Mesendoderm (in vitro differentiated cells): Measurements from ENCODE around the gene NXPH4.

Experiments used
- DNase-seq: peaks from one replicate; pipeline ENCODE4 v3.0.0; 2013
- H2AK5ac ChIP-seq: 2 replicates; pipeline ENCODE4 v1.6.1; 2013; ENCODE audit warnings: low read length, inconsistent platforms
- H2BK120ac ChIP-seq: 2 replicates; pipeline ENCODE4 v1.6.1; 2013; ENCODE audit warnings: low read depth, mild to moderate bottlenecking, low read length, moderate library complexity, mixed read lengths
- H2BK15ac ChIP-seq: replicated peaks from 2 replicates; pipeline ENCODE4 v1.6.1; 2013; ENCODE audit warnings: low read depth, mild to moderate bottlenecking, moderate library complexity
- H2BK5ac ChIP-seq: 2 replicates; pipeline ENCODE4 v1.6.1; 2013; ENCODE audit warnings: low read length, inconsistent platforms
- H3K18ac ChIP-seq: 2 replicates; pipeline ENCODE4 v1.6.1; 2013; ENCODE audit warnings: mild to moderate bottlenecking, low read length, mixed read lengths
- H3K23ac ChIP-seq: one replicate; pipeline ENCODE4 v1.6.1; 2013; ENCODE audit warnings: low read length
- H3K27ac ChIP-seq: 2 replicates; pipeline ENCODE4 v1.5.1; 2013; ENCODE audit warnings: low read depth, mild to moderate bottlenecking, inconsistent platforms, low read length, moderate library complexity
- H3K27me3 ChIP-seq: 2 replicates; pipeline ENCODE4 v1.6.1; 2013; ENCODE audit warnings: low read length, control low read depth, mild to moderate bottlenecking, inconsistent platforms; ENCODE audit not compliant: insufficient read depth, poor library complexity
- H3K36me3 ChIP-seq: 2 replicates; pipeline ENCODE4 v1.6.1; 2013; ENCODE audit warnings: low read length, inconsistent platforms; ENCODE audit not compliant: control insufficient read depth, insufficient read depth
- H3K4ac ChIP-seq: one replicate; pipeline ENCODE4 v1.6.1; 2013; ENCODE audit warnings: low read depth, mild to moderate bottlenecking, low read length, moderate library complexity
- H3K4me1 ChIP-seq: 2 replicates; pipeline ENCODE4 v1.6.1; 2013; ENCODE audit warnings: low read depth, low read length, inconsistent platforms; ENCODE audit not compliant: control insufficient read depth
- H3K4me2 ChIP-seq: 2 replicates; pipeline ENCODE4 v1.6.1; 2013; ENCODE audit warnings: low read length
- H3K4me3 ChIP-seq: 2 replicates; pipeline ENCODE4 v1.5.1; 2013; ENCODE audit warnings: mild to moderate bottlenecking, low read length
- H3K56ac ChIP-seq: one replicate; pipeline ENCODE4 v1.6.1; 2013; ENCODE audit warnings: low read length
- H3K79me1 ChIP-seq: 2 replicates; pipeline ENCODE4 v1.6.1; 2013; ENCODE audit warnings: low read length, inconsistent platforms
- H3K79me2 ChIP-seq: 2 replicates; pipeline ENCODE4 v1.6.1; 2013; ENCODE audit warnings: mild to moderate bottlenecking, low read length; ENCODE audit not compliant: control insufficient read depth, insufficient read depth
- H3K9ac ChIP-seq: 2 replicates; pipeline ENCODE4 v1.6.1; 2013; ENCODE audit warnings: low read length, inconsistent platforms
- H4K5ac ChIP-seq: one replicate; pipeline ENCODE4 v1.6.1; 2013; ENCODE audit warnings: low read length
- H4K8ac ChIP-seq: one replicate; pipeline ENCODE4 v1.6.1; 2013; ENCODE audit warnings: low read depth, mild to moderate bottlenecking, control low read depth, low read length, moderate library complexity
- WGBS: extraction: QIAGEN DNeasy Blood & Tissue Kit; methylation state at CpG from one replicate; pipeline ENCODE4 v1.1.7; 2013; ENCODE audit warnings: low lambda C conversion rate, missing lambda C conversion rate; ENCODE audit not compliant: insufficient coverage; ENCODE audit errors: extremely low coverage; 5-methylcytosine and 5-hydroxymethylcytosine counted together

NXPH4 gene

GRCh38 chr12:57201219-57201618, 15.4 kb upstream of the NXPH4 start:
- Histone ChIP-seq H3K4ac (no peak overlapping the region), H2AK5ac (no peak overlapping the region), H3K79me2 (no peaks in the 10 kb centered on the region), H4K5ac (no peak overlapping the region), H3K9ac (no peak overlapping the region), H3K56ac (no peak overlapping the region), H2BK120ac (no peak overlapping the region), H3K36me3 (peaks cover 23% of the 10 kb centered on the region), H2BK5ac (no peak overlapping the region), H4K8ac (no peak overlapping the region), H3K27me3 (no peaks in the 10 kb centered on the region), H3K23ac (no peak overlapping the region), H3K4me3 (no peak overlapping the region), H3K4me1 (no peaks in the 10 kb centered on the region), H2BK15ac (no peak overlapping the region), H3K79me1 (no peaks in the 10 kb centered on the region), H3K27ac (no peak overlapping the region), H3K18ac (no peak overlapping the region), H3K4me2 (no peak overlapping the region)
- no CpG with 5 or more reads among the region's 8 CpGs for WGBS
- no peak for DNase-seq

DNA sequence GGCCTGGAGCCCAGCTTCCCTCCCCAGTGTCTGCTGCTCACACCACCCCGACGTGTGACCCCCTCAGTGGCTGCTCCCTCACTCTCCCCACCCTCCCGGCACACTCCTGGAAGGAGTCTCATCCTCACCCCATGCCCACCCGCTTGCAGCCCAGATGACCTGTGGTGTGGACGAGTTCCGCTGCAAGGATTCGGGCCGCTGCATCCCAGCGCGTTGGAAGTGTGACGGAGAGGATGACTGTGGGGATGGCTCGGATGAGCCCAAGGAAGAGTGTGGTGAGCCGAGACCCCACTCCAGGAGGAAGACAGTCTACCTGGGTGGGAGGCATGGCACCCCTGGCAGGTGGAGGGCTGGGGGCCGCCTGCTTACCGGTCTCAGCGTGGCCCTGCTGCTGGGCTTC, 15.0 kb upstream of the NXPH4 start:
- no peak for DNase-seq
- Histone ChIP-seq H3K79me2 (no peaks in the 10 kb centered on the region), H3K18ac (no peak overlapping the region), H3K23ac (no peak overlapping the region), H3K4ac (no peak overlapping the region), H3K36me3 (peaks cover 22% of the 10 kb centered on the region), H3K4me1 (no peaks in the 10 kb centered on the region), H3K27me3 (no peaks in the 10 kb centered on the region), H3K79me1 (no peaks in the 10 kb centered on the region), H2BK5ac (no peak overlapping the region), H2AK5ac (no peak overlapping the region), H2BK15ac (no peak overlapping the region), H3K27ac (no peak overlapping the region), H4K5ac (no peak overlapping the region), H3K4me3 (no peak overlapping the region), H2BK120ac (no peak overlapping the region), H3K4me2 (no peak overlapping the region), H3K9ac (no peak overlapping the region), H4K8ac (no peak overlapping the region), H3K56ac (no peak overlapping the region)
- WGBS: no CpG with 5 or more reads among the region's 16 CpGs

GRCh38 chr12:57202321-57202720, 14.3 kb upstream of the NXPH4 start:
- Histone ChIP-seq H3K4me1 (no peaks in the 10 kb centered on the region), H3K23ac (no peak overlapping the region), H3K36me3 (peaks cover 20% of the 10 kb centered on the region), H3K27me3 (no peaks in the 10 kb centered on the region), H4K8ac (no peak overlapping the region), H2BK15ac (no peak overlapping the region), H3K27ac (no peak overlapping the region), H3K18ac (no peak overlapping the region), H2BK120ac (no peak overlapping the region), H3K79me1 (no peaks in the 10 kb centered on the region), H3K56ac (no peak overlapping the region), H4K5ac (no peak overlapping the region), H2BK5ac (no peak overlapping the region), H3K4ac (no peak overlapping the region), H3K9ac (no peak overlapping the region), H3K4me2 (no peak overlapping the region), H3K79me2 (no peaks in the 10 kb centered on the region), H3K4me3 (no peak overlapping the region), H2AK5ac (no peak overlapping the region)
- no CpG with 5 or more reads among the region's 19 CpGs for WGBS
- DNase-seq: no peak

DNA sequence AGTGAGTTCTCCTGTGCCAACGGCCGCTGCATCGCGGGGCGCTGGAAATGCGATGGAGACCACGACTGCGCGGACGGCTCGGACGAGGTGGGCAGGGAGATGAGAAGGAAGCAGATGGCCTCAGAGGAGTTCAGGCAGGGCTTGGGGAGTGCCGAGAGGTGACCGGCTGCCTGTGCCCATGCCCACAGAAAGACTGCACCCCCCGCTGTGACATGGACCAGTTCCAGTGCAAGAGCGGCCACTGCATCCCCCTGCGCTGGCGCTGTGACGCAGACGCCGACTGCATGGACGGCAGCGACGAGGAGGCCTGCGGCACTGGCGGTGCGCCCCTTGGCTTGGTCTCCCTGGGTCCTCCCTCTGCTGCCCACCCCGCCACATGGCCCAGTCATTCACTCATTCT, 13.4 kb upstream of the NXPH4 start:
- Histone ChIP-seq H2BK120ac (no peak overlapping the region), H3K27ac (no peak overlapping the region), H3K56ac (no peak overlapping the region), H3K23ac (no peak overlapping the region), H3K79me2 (no peaks in the 10 kb centered on the region), H2AK5ac (no peak overlapping the region), H3K18ac (no peak overlapping the region), H4K5ac (no peak overlapping the region), H3K27me3 (no peaks in the 10 kb centered on the region), H3K4me2 (no peak overlapping the region), H3K4ac (no peak overlapping the region), H4K8ac (no peak overlapping the region), H3K79me1 (no peaks in the 10 kb centered on the region), H2BK5ac (no peak overlapping the region), H3K4me3 (no peak overlapping the region), H2BK15ac (no peak overlapping the region), H3K4me1 (no peaks in the 10 kb centered on the region), H3K9ac (no peak overlapping the region), H3K36me3 (peaks cover 12% of the 10 kb centered on the region)
- no peak for DNase-seq
- WGBS: no CpG with 5 or more reads among the region's 28 CpGs

DNA sequence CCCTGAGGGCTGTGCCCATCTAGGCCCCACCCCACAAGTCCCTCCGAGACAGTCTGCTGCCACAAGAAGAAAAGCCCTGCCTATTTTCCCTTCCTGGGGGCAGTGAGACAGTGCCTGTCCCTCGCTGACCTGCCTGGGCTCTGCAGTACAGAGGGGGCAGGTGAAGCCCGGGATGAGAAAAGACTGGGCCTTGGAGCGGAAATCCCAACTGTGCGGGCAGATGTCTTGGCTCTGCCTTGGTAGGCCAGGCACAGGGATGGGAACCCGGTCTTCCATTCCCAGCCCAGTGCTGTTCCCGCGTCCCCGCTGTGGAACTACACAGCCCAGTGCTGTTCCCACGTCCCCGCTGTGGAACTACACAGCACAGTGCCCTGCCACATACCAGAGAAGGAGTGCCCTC, 12.8 kb upstream of the NXPH4 start:
- H3K27me3 ChIP-seq: no peaks in the 10 kb centered on the region
- no peak overlapping the region for H3K9ac ChIP-seq
- no peaks in the 10 kb centered on the region for H3K4me1 ChIP-seq
- no peak overlapping the region for H3K18ac ChIP-seq
- no peaks in the 10 kb centered on the region for H3K79me1 ChIP-seq
- H4K5ac ChIP-seq: no peak overlapping the region
- no peak overlapping the region for H2BK15ac ChIP-seq
- H3K4ac ChIP-seq: no peak overlapping the region
- no peak overlapping the region for H3K4me2 ChIP-seq
- no peak for DNase-seq
- H3K79me2 ChIP-seq: no peaks in the 10 kb centered on the region
- H3K23ac ChIP-seq: no peak overlapping the region
- H3K56ac ChIP-seq: no peak overlapping the region
- peaks cover 10% of the 10 kb centered on the region for H3K36me3 ChIP-seq
- H2BK5ac ChIP-seq: no peak overlapping the region
- H4K8ac ChIP-seq: no peak overlapping the region
- H2AK5ac ChIP-seq: no peak overlapping the region
- no peak overlapping the region for H2BK120ac ChIP-seq
- no peak overlapping the region for H3K4me3 ChIP-seq
- H3K27ac ChIP-seq: no peak overlapping the region
- WGBS: no CpG with 5 or more reads among the region's 11 CpGs

GRCh38 chr12:57204454-57204853, 12.1 kb upstream of the NXPH4 start:
- H3K4me3 ChIP-seq: no peak overlapping the region
- no peaks in the 10 kb centered on the region for H3K79me1 ChIP-seq
- H3K4ac ChIP-seq: no peak overlapping the region
- H2BK5ac ChIP-seq: no peak overlapping the region
- H2AK5ac ChIP-seq: no peak overlapping the region
- no peak overlapping the region for H2BK15ac ChIP-seq
- H3K4me1 ChIP-seq: no peaks in the 10 kb centered on the region
- H3K36me3 ChIP-seq: peaks cover 11% of the 10 kb centered on the region
- no peak overlapping the region for H3K56ac ChIP-seq
- H3K9ac ChIP-seq: no peak overlapping the region
- no peak overlapping the region for H3K4me2 ChIP-seq
- H3K27ac ChIP-seq: no peak overlapping the region
- no peak overlapping the region for H2BK120ac ChIP-seq
- no peak overlapping the region for H4K8ac ChIP-seq
- no CpG with 5 or more reads among the region's 19 CpGs for WGBS
- H3K23ac ChIP-seq: no peak overlapping the region
- no peak overlapping the region for H4K5ac ChIP-seq
- no peak for DNase-seq
- no peaks in the 10 kb centered on the region for H3K79me2 ChIP-seq
- H3K18ac ChIP-seq: no peak overlapping the region
- no peaks in the 10 kb centered on the region for H3K27me3 ChIP-seq
